Neural progenitor cell (in vitro differentiated cells): Measurements from ENCODE around the gene GABRG3. TPM values are rescaled to one million over a fixed set of nuclear protein-coding genes. Genes with fewer than 3 reads are reported as not detected.

Experiments used
- DNase-seq: peaks from one replicate; pipeline ENCODE4 v3.0.0-alpha.2; 2016; ENCODE audit warnings: low spot score
- H2AFZ ChIP-seq: fragments of 200-600 bp; sonication (generic); replicated peaks from 2 replicates; pipeline ENCODE4 v1.6.1; 2016; ENCODE audit warnings: antibody characterized with exemption
- H3F3A ChIP-seq: fragments of 200-600 bp; sonication (generic); 2 replicates; pipeline ENCODE4 v1.6.1; 2016; ENCODE audit warnings: antibody characterized with exemption, low read depth
- H3K27ac ChIP-seq: fragments of 200-600 bp; sonication (generic); 2 replicates; pipeline ENCODE4 v1.5.1; 2016; ENCODE audit warnings: mild to moderate bottlenecking
- H3K27me3 ChIP-seq: fragments of 200-600 bp; sonication (generic); 2 replicates; pipeline ENCODE4 v1.6.1; 2016; ENCODE audit warnings: mild to moderate bottlenecking, moderate library complexity
- H3K36me3 ChIP-seq: fragments of 200-600 bp; sonication (generic); 2 replicates; pipeline ENCODE4 v1.5.1; 2016
- H3K4me1 ChIP-seq: fragments of 200-600 bp; sonication (generic); 2 replicates; pipeline ENCODE4 v1.6.1; 2016; ENCODE audit warnings: mixed run types
- H3K4me2 ChIP-seq: fragments of 200-600 bp; sonication (generic); 2 replicates; pipeline ENCODE4 v1.6.1; 2016
- H3K4me3 ChIP-seq: fragments of 200-600 bp; sonication (generic); 2 replicates; pipeline ENCODE4 v1.5.1; 2016
- H3K79me2 ChIP-seq: fragments of 200-600 bp; sonication (generic); 2 replicates; pipeline ENCODE4 v1.6.1; 2016; ENCODE audit warnings: low read depth
- H3K9ac ChIP-seq: fragments of 200-600 bp; sonication (generic); 2 replicates; pipeline ENCODE4 v1.6.1; 2016
- H3K9me3 ChIP-seq: fragments of 200-600 bp; sonication (generic); 2 replicates; pipeline ENCODE4 v1.5.1; 2016; ENCODE audit warnings: low read depth
- H4K20me1 ChIP-seq: fragments of 200-600 bp; sonication (generic); 2 replicates; pipeline ENCODE4 v1.6.1; 2016; ENCODE audit warnings: low read depth
- H3K27ac Mint-ChIP-seq: 3 replicates; pipeline ENCODE4 v1.8.0; 2021; ENCODE audit warnings: mixed read lengths
- H3K27me3 Mint-ChIP-seq: 2 replicates; pipeline ENCODE4 v1.8.0; 2022; ENCODE audit warnings: low read depth, mild to moderate bottlenecking, inconsistent platforms, moderate library complexity, mixed read lengths; ENCODE audit not compliant: insufficient read depth
- H3K36me3 Mint-ChIP-seq: 3 replicates; pipeline ENCODE4 v1.8.0; 2021; ENCODE audit warnings: mixed read lengths
- H3K4me1 Mint-ChIP-seq: 3 replicates; pipeline ENCODE4 v1.8.0; 2021; ENCODE audit warnings: mixed read lengths
- H3K4me3 Mint-ChIP-seq: 3 replicates; pipeline ENCODE4 v1.8.0; 2021; ENCODE audit warnings: mild to moderate bottlenecking, moderate library complexity, mixed read lengths
- H3K9me3 Mint-ChIP-seq: 3 replicates; pipeline ENCODE4 v1.8.0; 2020; ENCODE audit warnings: mixed read lengths
- CTCF ChIP-seq: fragments of 200-600 bp; sonication (generic); IDR thresholded peaks from 2 replicates; pipeline ENCODE4 v1.5.1; 2017; ENCODE audit warnings: antibody characterized with exemption, mild to moderate bottlenecking
- EZH2 ChIP-seq: fragments of 200-600 bp; sonication (generic); IDR thresholded peaks from 2 replicates; pipeline ENCODE4 v1.6.1; 2017; ENCODE audit warnings: antibody characterized with exemption, mild to moderate bottlenecking, moderate library complexity
- EZH2phosphoT487 ChIP-seq: fragments of 200-600 bp; sonication (generic); IDR thresholded peaks from 2 replicates; pipeline ENCODE4 v1.6.1; 2017; ENCODE audit warnings: antibody characterized with exemption
- total RNA-seq: library from RNA; depleted of rRNA; stranded (reverse); fragments of >200 nt; gene quantifications from 2 replicates; pipeline ENCODE4 v1.2.3, GENCODE V29; 2015; ENCODE audit warnings: low replicate concordance

GABRG3 gene
- total RNA-seq, 1 donor from 2014 or later, result 3.4 TPM

GRCh38 chr15:27027229-27027628 is 56.2 kb downstream of the GABRG3 start:
- Histone ChIP-seq H3K36me3 (no peaks in the 10 kb centered on the region), H3K4me3 (no peak overlapping the region), H2AFZ (no peak overlapping the region), H4K20me1 (no peaks in the 10 kb centered on the region), H3K9me3 (no peaks in the 10 kb centered on the region), H3K9ac (no peak overlapping the region), H3K79me2 (no peaks in the 10 kb centered on the region), H3K27me3 (no peaks in the 10 kb centered on the region), H3F3A (no peaks in the 10 kb centered on the region), H3K4me1 (peaks cover 16% of the 10 kb centered on the region), H3K27ac (no peak overlapping the region), H3K4me2 (peak overlapping the region; percentile 35)
- Mint-ChIP-seq H3K4me3 (no peak overlapping the region), H3K27me3 (peaks cover 8% of the 10 kb centered on the region), H3K4me1 (peaks cover 42% of the 10 kb centered on the region), H3K27ac (no peak overlapping the region), H3K9me3 (no peaks in the 10 kb centered on the region), H3K36me3 (no peaks in the 10 kb centered on the region)
- peak; percentile 30 for DNase-seq
- TF ChIP-seq CTCF (no peak), EZH2phosphoT487 (no peak), EZH2 (no peak)

DNA sequence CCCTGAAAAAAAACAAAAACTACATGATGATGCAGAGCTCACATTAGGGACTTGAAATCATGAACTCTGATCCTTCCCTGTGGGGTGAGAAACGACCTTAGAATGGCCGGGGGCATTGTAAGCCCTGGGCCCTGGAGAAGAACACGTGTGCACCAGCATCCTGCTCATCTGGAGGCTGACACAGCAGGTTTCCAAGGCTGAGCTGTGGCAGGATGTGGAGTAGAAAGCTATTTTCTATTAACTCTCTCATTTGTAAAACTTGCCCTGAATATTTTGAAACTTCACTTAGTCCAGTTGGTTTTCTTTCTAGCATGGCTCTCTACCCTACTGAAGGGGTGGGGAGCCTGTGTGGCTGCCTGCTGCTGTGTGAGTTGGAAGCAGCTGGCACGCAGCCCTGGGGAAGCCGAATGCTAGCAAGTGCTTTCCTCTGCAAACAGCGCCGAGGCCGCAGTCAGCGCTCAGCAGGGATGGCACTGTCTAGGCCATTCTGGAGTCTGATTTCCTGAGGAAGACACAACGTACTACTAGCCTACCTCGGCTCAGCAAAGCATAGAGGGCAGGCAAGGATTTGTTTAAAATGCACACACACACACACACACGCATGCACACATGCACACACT is 58.0 kb downstream of the GABRG3 start:
- Mint-ChIP-seq H3K4me1 (peaks cover 52% of the 10 kb centered on the region), H3K4me3 (no peak overlapping the region), H3K27me3 (peaks cover 8% of the 10 kb centered on the region), H3K27ac (peak overlapping the region; percentile 34), H3K9me3 (no peaks in the 10 kb centered on the region), H3K36me3 (no peaks in the 10 kb centered on the region)
- H3K27me3 ChIP-seq, result no peaks in the 10 kb centered on the region
- TF ChIP-seq CTCF, result no peak
- TF ChIP-seq EZH2phosphoT487, result no peak
- no peak for TF ChIP-seq EZH2
- H3K4me1 ChIP-seq, result peaks cover 16% of the 10 kb centered on the region
- H3K36me3 ChIP-seq, result no peaks in the 10 kb centered on the region
- no peak overlapping the region for H3K4me3 ChIP-seq
- no peak overlapping the region for H3K9ac ChIP-seq
- DNase-seq, result peak; percentile 13
- H3K9me3 ChIP-seq, result no peaks in the 10 kb centered on the region
- no peaks in the 10 kb centered on the region for H3K79me2 ChIP-seq
- H3K4me2 ChIP-seq, result no peak overlapping the region
- H4K20me1 ChIP-seq, result no peaks in the 10 kb centered on the region
- H3K27ac ChIP-seq, result no peak overlapping the region
- no peak overlapping the region for H2AFZ ChIP-seq
- H3F3A ChIP-seq, result no peaks in the 10 kb centered on the region

- H3K4me1 ChIP-seq, result no peaks in the 10 kb centered on the region
- H3K9me3 ChIP-seq, result no peaks in the 10 kb centered on the region
- H3K4me3 ChIP-seq, result no peak overlapping the region
- Mint-ChIP-seq H3K9me3 (peaks cover 4% of the 10 kb centered on the region), H3K27me3 (peaks cover 10% of the 10 kb centered on the region), H3K4me3 (no peak overlapping the region), H3K36me3 (no peaks in the 10 kb centered on the region), H3K4me1 (peaks cover 14% of the 10 kb centered on the region), H3K27ac (no peak overlapping the region)
- no peak for DNase-seq
- TF ChIP-seq EZH2phosphoT487 (no peak), CTCF (no peak), EZH2 (no peak)
- no peaks in the 10 kb centered on the region for H4K20me1 ChIP-seq
- no peak overlapping the region for H3K27ac ChIP-seq
- H3K27me3 ChIP-seq, result no peaks in the 10 kb centered on the region
- no peaks in the 10 kb centered on the region for H3K36me3 ChIP-seq
- no peak overlapping the region for H2AFZ ChIP-seq
- H3K79me2 ChIP-seq, result no peaks in the 10 kb centered on the region
- no peak overlapping the region for H3K4me2 ChIP-seq
- H3K9ac ChIP-seq, result no peak overlapping the region
- H3F3A ChIP-seq, result no peaks in the 10 kb centered on the region
Observed at GRCh38 chr15:27036210-27036609, 65.2 kb downstream of the GABRG3 start.
